K562 (cell line): Measurements from ENCODE around the gene COL6A1. TPM values are rescaled to one million over a fixed set of nuclear protein-coding genes. Genes with fewer than 3 reads are reported as not detected.

Source experiments
- DPF2 ChIP-seq: fragments of 450-650 bp; IDR thresholded peaks from 2 replicates; pipeline ENCODE4 v1.6.1; 2016
- KHSRP ChIP-seq: fragments of 450-650 bp; IDR thresholded peaks from 2 replicates; pipeline ENCODE4 v1.6.1; 2017
- YY1 ChIP-seq, 3 experiments: IDR thresholded peaks; 2 replicates each; pipeline ENCODE4 v1.6.1; 2011; ENCODE audit warnings: low read length in 2 of 3, mild to moderate bottlenecking in 2 of 3, moderate library complexity in 2 of 3, borderline replicate concordance in 1 of 3, control low read depth in 1 of 3, low read depth in 1 of 3; ENCODE audit not compliant: insufficient read depth in 3 of 3, insufficient replicate concordance in 2 of 3, control insufficient read depth in 1 of 3, insufficient read length in 1 of 3; ENCODE audit errors: extremely low read depth in 1 of 3
- ZNF239 ChIP-seq: fragments of 250-450 bp; sonication (Bioruptor Pico); IDR thresholded peaks from 2 replicates; pipeline ENCODE4 v1.4.0; 2020; ENCODE audit warnings: mild to moderate bottlenecking
- polyA plus RNA-seq, 8 experiments: library from polyadenylated mRNA; depleted of rRNA in 4 of 8; stranded (reverse) in 5 of 8; unstranded in 3 of 8; fragments of >200 nt; fragmentation: Nextera tagmentation in 2 of 8; fragmentation: Illumina TruSeq in 1 of 8; extraction: Ambion mirVana in 2 of 8; extraction: Trizol in 1 of 8; gene quantifications; 2 replicates each; pipeline versions ENCODE4 v1.2.1 to v1.2.3, GENCODE V29; 2011 to 2014; ENCODE audit warnings: inconsistent platforms in 1 of 8, missing spikeins in 1 of 8
- total RNA-seq, 7 experiments: library from RNA; depleted of rRNA in 6 of 7; stranded (reverse); fragments of >200 nt in 6 of 7; fragmentation: Illumina TruSeq in 2 of 7; extraction: Trizol in 2 of 7; gene quantifications; 2 replicates each; pipeline versions ENCODE4 v1.2.1 to v1.2.3, GENCODE V29; 2011 to 2021; ENCODE audit warnings: low replicate concordance in 1 of 7
- TF ChIP-seq, protein P1 (sequence below): fragments of 250-450 bp; sonication (Bioruptor Pico); IDR thresholded peaks from 2 replicates; pipeline ENCODE4 v1.4.0; 2020; ENCODE audit warnings: mild to moderate bottlenecking, moderate library complexity

COL6A1 gene
- total and polyA plus RNA-seq, 9 of the 15 experiments (the other 6 are each of a cell fraction or from before 2014, with no cell fraction given), result 0.07 to 1.3 (median 0.14) TPM; not detected in 3

DNA sequence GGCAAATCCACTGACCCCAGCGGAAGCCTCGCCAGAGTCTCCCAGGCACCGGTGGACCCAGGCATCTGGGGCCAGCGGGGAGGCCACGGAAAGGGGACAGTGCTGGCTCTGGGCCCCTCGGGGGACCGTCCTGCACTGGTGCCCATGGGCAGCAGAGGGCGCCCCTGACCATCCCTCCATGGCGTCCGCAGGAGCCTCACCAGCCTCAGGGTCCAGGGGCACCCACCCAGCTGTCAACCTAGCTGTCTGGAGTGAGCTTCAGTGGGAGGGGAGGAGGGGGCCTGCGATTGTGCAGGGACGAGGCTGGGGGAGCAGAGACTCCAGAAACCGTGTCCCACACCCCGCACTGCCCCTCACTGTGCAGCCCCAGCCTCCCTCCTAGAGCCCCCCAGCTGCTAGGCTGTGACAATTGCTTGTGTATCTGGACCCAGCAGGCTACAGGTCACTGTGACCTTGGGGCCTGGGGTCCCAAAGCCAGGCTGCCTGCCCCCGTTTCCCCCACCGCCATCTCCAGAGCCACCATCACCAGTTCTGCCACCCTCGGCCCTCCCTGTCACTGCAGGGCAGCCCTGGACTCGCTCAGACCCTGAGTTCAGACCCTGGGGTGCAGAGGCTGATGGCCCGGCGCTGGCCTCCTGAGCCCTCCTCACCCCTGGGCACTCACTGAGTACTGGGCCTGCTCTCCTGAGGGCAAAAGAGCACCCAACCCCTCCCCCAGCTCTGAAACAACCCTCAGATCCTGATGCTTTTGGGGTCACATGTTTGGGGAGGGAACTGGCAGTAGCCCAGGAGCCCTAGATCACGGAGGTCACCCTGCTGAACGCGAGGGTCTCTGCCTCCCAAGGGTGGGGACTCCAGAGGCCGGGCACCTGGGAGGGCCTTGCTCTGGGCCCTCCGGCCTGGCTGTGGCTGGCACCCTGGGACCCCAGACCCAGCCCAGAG is 10.6 kb upstream of the COL6A1 start (continued):
- TF ChIP-seq DPF2 (no peak), YY1 (IDR thresholded peaks at IDR 0.05; ENCODE audit: borderline replicate concordance in 1 of 3, control insufficient read depth in 1 of 3, extremely low read depth in 1 of 3, insufficient read depth in 3 of 3, insufficient read length in 1 of 3, insufficient replicate concordance in 2 of 3, low read depth in 1 of 3, low read length in 2 of 3) (peak in 2 of 3 experiments; percentile 13 to 16), KHSRP (no peak), ZNF239 (no peak)
- TF ChIP-seq, protein P1, sequence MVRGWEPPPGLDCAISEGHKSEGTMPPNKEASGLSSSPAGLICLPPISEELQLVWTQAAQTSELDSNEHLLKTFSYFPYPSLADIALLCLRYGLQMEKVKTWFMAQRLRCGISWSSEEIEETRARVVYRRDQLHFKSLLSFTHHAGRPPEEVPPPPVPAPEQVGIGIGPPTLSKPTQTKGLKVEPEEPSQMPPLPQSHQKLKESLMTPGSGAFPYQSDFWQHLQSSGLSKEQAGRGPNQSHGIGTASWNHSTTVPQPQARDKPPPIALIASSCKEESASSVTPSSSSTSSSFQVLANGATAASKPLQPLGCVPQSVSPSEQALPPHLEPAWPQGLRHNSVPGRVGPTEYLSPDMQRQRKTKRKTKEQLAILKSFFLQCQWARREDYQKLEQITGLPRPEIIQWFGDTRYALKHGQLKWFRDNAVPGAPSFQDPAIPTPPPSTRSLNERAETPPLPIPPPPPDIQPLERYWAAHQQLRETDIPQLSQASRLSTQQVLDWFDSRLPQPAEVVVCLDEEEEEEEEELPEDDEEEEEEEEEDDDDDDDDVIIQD (CRISPR knock-in tag), result no peak
